ENCODE data around the gene CHN1.

The CHN1 gene

DNA sequence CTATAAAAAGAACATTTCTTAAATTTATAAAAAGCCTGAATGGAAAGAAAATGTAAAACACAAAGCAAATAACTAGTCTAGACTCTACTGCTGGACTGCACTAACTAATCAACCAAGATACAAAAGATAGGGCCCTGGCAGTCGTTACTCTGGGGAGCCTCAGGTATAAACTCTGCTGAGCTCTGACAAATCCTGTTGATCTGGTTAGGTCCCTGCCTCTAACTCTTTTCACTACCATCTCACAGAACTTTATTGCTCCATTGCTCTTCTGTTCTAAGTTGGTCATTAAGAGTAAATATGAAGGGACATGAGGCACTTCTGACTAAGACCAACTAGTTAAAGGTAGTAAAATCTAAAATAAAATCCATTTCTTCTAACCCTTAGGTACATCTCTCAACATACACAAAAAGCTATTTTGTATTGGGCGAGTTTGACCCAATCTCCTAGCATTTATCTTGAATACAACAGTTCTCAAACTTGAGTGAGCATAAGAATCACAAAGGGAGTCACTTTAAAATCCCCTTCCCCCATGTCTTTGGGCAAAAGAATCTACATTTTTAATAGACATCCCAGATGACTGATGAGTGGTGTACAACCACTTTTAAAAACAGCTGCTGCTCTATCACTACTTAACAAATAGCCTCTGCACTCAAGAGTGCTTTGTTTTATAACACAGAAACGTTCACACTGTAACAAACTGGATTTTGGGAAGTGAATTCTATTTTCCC, 2.5 kb downstream of the CHN1 start:
- H3K4me3 ChIP-seq (ENCODE audit: control insufficient read depth, low read depth, low read length), result no peak overlapping the region
- no peak for TF ChIP-seq CTCF (IDR thresholded peaks at IDR 0.05; ENCODE audit: control insufficient read depth, insufficient read depth, low read depth, low read length, missing control alignments)

DNA sequence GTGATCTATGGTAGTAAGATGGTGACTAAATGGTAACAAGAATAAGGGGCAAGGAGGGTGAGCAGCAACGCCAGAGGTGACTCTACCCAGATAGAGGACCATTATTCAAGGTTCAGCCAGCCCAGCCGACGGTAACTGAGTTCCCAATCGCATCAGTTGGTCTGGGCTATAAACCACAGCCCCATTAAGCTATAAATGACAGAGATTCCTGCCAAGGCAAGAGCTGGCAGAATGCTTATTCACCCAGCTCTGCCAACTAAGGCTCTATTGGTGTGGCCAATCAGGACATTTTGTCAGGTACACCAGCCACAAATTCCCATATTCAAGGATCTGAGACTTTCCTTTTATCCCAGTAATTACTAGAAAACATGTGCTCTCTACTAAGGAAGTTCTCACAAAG, 3.6 kb downstream of the CHN1 start:
- no peak for TF ChIP-seq CTCF (IDR thresholded peaks at IDR 0.05; ENCODE audit: control insufficient read depth, insufficient read depth, low read depth, low read length, missing control alignments)
- DNase-seq (ENCODE audit: low read depth), result no peak
- no peak overlapping the region for H3K4me3 ChIP-seq (ENCODE audit: control insufficient read depth, low read depth, low read length)

More for the DNA sequence above, 2.5 kb downstream of the CHN1 start:
- no peak for DNase-seq (ENCODE audit: low read depth)

DNA sequence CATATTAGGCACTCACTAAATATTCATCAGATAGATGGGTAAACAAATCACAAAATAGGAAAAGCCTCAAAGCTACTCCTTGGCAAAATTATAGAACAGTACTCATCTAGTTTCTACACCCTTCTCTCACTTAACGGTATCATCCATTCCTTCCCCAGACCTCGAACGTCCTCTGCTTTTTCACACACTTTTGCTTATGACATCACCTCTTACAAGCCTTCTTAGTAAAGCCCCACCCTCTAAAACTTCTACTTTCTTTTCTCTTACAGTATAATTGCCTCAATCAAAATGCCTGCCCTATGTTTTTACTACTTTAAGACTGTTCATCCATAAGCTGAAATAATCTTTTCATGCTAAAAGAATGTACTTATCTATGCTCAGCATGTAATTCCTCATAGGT, 8.1 kb downstream of the CHN1 start:
- DNase-seq (ENCODE audit: low read depth), result no peak
- no peak overlapping the region for H3K4me3 ChIP-seq (ENCODE audit: control insufficient read depth, low read depth, low read length)
- TF ChIP-seq CTCF (IDR thresholded peaks at IDR 0.05; ENCODE audit: control insufficient read depth, insufficient read depth, low read depth, low read length, missing control alignments), result no peak

DNA sequence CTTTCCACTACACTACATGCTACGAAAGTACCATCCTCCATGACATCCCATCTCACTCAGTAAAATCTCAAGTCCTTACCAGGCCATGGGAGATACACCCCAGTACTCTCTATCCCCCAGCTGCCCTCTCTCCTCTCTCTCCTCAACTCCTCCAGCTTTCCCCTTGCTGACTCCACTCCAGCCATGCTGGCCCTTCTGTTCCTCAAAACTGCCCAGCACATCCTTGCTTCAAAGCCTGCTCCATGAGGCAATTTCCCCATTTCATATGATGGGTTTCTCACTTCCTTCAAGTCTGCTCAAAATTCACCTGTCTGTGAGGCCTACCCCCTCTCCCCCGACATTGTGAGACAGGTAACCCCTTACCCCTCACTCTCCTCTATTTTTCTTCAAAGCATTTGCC, 8.6 kb downstream of the CHN1 start:
- TF ChIP-seq CTCF (IDR thresholded peaks at IDR 0.05; ENCODE audit: control insufficient read depth, insufficient read depth, low read depth, low read length, missing control alignments), result no peak
- no peak overlapping the region for H3K4me3 ChIP-seq (ENCODE audit: control insufficient read depth, low read depth, low read length)
- DNase-seq (ENCODE audit: low read depth), result no peak

- DNase-seq (ENCODE audit: low read depth), result no peak
- TF ChIP-seq CTCF (IDR thresholded peaks at IDR 0.05; ENCODE audit: control insufficient read depth, insufficient read depth, low read depth, low read length, missing control alignments), result no peak
- H3K4me3 ChIP-seq (ENCODE audit: control insufficient read depth, low read depth, low read length), result no peak overlapping the region
These were observed 10.8 kb downstream of the CHN1 start for GRCh38 chr2:174994381-174994780.

GRCh38 chr2:174992886-174993285, 12.3 kb downstream of the CHN1 start:
- TF ChIP-seq CTCF (IDR thresholded peaks at IDR 0.05; ENCODE audit: control insufficient read depth, insufficient read depth, low read depth, low read length, missing control alignments), result no peak
- no peak overlapping the region for H3K4me3 ChIP-seq (ENCODE audit: control insufficient read depth, low read depth, low read length)
- no peak for DNase-seq (ENCODE audit: low read depth)

Data from AG09309 (cell line).